Central memory CD4-positive, alpha-beta T cell (primary cell): Measurements from ENCODE around the gene MPL.
A peak's percentile ranks its signal among the peaks of the same experiment; 100 is the strongest.

Experiments
- DNase-seq: peaks from one replicate; pipeline ENCODE4 v3.0.0; 2022

Gene MPL

DNA sequence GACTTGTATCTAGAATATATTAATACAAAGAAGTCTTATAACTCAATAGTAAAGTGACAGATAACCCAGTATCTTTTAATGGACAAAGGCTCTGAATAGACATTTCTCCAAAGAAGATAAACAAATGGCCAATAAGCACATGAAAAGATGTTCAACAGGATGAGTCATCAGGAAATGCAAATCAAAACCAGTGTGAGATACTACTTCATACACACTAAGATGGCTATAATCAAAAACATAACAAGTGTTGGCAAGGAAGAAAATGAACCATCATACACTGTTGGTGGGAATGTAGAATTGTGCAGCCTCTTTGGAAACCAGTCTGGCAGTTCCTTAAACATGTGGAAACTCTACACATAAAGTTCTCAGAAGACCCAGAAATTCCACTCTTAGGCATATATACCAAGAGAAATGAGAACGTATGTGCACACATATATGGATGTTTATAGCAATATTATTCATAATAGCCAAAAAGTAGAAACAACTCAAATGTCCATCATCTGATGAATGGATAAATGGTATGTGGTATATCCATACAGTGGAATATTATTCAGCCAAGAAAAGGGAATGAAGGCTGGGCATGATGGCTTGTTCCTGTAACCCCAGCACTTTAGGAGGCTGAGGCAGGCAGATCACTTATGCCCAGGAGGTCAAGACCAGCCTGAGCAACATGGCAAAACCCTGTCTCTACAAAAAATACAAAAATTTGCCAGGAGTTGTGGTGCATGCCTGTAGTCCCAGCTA lies 9.9 kb upstream of the MPL start:
- no peak for DNase-seq

DNA sequence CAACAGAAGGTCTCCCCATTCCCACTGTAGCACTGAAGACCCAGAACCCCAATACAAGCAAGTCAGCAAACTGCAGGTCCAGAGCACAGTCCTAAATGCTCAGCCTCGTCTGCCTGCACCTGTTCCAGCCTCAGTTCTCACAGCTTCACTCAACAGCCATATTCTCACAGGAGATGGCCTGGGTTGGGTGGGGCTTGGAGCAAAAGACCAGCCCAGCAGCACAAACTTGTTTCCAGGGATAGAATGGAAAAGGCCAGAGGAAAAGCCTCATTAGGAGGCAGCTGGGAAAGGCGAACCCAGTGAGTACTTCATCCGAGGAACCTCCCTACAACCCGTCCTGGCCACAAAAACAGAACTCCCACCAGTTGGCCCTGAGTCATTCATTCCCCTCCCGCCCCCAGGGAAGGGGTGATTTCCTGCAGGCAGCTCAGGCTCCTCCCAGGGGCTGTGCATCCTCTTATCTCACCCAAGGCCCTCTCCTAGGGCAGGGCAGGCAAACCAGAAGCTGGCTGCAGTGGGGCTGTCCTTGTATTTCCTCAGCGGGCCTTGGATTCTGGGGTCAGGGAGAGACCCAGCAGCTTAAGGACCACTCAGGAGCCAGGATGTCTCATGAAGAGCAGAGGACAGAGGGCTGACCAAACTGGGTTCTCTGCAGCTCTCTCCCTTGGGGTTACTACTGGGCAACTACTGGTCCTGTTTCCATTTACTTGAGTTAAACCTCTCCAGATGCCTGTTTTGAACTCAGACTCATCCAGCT lies 7.4 kb upstream of the MPL start:
- no peak for DNase-seq

DNA sequence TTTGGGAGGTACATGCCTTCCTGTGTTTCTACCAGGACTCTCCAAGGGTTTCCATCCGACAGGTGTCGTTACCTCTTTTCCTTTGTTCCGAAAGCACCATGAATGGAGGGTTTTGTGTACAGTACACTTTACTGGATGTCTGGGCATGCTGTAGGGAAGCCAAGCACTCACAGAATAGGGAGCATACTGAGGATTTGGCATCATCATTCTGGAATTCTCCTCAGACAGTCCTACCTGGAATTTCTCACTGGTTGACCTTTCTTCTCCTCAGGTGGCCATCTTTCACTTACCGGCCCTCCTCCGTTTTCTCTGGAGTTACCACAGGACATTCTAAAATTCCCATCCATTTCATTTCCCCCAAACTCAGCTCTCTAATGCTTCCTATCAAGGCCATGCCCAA lies 5.9 kb upstream of the MPL start:
- DNase-seq, result no peak

DNA sequence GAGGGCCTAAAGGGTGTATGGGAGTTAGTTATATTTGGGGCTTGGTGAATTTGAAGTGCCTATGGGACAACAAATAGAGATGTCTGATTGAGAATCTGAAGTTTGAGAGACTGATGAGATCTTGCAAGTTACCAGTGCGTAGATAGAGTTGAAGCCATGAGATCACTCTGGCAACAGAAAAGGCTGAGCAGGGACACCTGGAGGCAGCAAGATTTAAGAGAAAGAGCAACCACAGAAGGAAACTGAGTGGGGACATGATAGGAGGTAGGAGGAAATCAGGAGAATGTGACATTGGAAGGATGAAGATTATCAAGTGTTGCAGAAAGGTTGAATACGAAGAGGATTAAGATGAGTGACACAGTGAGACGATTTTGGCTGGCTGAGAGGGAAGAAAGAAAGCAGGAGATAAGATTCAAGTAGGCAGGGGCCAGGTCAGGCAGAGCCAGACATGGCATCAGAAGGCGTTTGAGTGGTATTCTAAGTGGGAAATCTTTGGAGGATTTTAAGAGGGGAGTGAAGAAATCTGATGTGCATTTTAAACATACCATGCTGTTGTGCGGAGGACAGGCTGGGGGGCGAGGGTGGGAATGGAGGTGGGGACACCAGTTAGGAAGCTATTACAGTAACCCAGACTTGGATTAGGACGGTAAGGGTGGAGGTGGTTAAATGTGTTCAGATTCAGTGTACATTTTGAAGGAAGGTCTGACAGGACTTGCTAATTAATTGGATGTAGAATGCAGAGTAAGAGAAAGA lies 3.0 kb upstream of the MPL start:
- no peak for DNase-seq

DNA sequence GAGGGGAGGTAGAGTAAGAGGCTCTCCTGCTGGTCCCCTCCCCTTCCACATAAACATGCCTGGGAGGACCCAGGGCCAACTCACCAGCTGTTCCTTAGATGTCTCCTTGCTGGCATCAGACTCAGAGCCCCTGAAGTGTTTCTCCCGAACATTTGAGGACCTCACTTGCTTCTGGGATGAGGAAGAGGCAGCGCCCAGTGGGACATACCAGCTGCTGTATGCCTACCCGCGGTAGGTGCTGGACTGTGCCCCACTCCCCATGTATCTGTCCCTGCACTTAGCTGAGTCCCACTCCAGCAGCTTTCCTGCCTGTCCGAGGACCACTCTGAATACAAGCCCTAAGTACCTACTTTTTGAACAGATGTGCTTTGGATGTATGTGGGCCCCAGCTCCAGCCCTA lies 383 bp downstream of the MPL start:
- DNase-seq, result no peak

DNA sequence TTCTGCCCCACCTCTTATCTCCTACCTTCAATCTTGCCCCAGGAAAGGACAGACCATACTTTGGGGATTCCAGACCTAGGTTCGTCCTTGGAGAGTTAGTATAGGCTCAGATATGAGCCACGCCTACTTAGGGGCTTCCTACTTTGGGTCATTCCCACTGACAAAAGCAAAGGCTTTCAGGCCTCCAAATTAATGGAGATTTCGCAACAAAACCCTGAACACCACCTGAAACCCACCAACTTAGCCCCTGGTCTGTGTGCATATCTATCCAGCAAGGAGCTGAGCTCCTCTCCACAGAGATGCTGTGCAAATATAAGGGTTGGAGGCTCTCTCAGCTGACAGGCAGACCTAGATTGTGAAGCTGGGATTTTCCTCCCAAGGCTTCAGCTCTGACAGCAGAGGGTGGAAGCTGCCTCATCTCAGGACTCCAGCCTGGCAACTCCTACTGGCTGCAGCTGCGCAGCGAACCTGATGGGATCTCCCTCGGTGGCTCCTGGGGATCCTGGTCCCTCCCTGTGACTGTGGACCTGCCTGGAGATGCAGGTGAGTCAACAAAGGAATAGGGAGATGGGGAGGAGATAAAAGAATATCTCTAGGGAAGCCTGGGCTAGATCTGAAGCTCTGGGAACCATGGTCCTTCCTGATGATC lies 2.1 kb downstream of the MPL start:
- DNase-seq, result no peak

DNA sequence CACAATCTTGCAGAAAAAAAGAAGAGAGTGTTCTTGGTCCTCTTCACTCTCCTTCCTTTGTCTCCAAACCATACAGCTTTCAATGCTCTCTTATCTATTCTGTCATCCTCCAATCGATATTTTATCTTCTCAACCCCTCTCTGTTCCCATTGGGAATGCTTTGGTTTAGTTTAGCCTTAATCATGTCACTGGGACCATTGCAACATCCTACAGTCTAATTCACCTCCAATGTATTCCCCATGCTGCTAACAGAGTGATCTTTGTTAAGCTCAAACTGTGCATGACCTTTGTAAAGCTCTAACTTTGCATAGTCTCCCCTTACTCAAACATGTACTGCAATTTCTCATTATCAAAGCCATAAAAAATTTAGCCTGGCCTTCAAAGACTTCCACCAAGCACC lies 2.9 kb downstream of the MPL start:
- DNase-seq, result no peak

DNA sequence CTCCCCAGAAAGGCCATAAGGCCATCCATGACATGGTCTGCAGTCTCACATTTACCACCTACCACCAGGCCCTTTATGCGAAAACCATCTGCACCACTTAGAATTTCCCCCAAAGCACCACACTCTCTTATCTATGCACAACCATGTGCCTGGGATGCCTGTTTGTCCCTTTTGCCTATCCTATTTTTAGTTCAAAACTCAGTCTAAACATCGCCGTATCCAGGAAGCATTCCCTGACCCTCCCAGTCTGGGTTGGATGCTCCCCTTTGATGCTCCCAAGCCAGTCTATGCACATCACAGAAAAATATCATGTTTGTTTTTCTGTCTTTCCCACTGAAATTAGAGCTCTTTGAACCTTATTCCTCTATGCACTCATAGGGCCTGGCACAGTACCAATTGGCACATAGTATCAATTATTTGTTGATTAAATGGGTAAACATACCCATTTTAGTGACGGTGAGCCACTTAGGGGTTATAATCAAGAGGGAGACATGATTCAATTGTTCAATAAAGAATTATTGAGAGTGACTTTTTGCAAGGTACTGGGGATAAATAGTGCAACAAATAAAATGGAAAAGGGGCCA lies 6.7 kb downstream of the MPL start:
- no peak for DNase-seq

DNA sequence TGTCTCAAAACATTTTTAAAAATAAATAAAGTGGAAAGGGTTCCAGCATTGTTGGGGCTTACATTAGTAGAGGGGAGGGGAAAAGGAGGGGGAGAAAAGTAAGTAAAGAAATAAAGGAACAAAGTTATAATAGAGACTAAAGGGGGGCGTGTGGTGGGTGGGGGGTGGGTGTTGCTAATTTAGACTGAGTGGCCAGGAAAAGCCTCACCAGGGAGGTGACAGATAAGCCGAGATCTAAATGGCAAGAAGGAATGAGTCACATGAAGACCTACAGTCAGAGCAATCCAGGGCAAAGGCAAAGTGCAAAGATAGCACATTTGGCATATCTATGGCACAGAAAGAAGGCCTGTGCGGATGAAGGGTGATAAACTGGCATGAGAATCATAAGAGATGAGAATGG lies 7.5 kb downstream of the MPL start:
- no peak for DNase-seq

DNA sequence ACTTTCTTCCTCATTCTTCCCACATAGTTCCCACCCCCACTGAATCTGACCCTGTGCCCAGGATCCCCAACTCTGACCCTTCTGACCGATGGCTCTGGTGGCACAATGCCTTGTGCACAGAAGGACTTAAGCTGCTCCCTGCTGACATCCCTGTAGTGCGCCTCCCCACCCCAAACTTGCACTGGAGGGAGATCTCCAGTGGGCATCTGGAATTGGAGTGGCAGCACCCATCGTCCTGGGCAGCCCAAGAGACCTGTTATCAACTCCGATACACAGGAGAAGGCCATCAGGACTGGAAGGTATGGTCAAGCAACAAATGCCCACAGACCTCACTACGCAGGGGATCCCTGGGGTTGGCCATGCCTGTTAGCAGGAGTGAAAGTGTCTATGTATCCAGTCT lies 9.0 kb downstream of the MPL start:
- no peak for DNase-seq

DNA sequence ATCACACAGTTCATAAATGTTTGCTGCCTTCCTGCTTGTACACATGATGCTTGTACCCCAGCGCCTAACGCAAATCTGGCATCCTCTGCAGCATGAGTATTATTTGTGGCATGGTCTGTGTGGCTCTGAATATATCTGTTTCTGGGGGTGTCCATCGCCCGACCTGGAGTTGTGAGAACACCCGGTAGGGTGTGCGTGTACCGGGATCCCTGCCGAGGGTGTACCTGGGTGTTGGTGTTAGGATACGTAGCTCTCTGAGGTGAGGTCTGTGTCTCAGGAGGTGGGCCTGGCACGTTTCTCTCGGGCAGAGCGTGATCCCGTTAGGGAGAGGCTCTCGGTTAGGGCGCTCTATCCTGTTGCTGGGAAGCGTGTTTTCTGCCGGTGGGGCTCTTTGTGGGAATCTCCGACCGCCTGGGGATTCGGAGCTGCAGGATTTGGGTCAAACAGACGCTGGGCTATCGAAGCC lies 10.8 kb downstream of the MPL start:
- DNase-seq, result no peak

DNA sequence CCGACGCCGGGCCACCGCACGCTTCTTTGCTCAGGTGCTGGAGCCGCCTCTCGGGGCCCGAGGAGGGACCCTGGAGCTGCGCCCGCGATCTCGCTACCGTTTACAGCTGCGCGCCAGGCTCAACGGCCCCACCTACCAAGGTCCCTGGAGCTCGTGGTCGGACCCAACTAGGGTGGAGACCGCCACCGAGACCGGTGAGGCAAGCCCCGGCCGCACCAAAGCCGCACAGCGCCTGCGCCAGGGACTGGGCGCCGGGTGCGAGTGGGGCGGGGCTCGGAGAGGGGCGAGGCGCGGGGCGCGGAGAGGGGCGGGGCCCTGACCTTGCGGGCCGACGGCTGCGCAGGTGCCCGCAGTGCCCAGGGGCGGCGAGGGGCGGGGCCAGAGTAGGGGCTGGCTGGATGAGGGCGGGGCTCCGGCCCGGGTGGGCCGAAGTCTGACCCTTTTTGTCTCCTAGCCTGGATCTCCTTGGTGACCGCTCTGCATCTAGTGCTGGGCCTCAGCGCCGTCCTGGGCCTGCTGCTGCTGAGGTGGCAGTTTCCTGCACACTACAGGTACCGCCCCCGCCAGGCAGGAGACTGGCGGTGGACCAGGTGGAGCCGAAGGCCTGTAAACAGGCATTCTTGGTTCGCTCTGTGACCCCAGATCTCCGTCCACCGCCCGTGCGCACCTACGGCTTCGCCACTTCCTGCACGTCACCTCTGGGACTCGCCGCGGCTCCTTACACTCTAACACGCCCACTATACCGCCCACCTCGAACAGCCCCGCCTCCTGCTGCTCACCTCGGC lies 11.4 kb downstream of the MPL start:
- DNase-seq, result peak; percentile 78

DNA sequence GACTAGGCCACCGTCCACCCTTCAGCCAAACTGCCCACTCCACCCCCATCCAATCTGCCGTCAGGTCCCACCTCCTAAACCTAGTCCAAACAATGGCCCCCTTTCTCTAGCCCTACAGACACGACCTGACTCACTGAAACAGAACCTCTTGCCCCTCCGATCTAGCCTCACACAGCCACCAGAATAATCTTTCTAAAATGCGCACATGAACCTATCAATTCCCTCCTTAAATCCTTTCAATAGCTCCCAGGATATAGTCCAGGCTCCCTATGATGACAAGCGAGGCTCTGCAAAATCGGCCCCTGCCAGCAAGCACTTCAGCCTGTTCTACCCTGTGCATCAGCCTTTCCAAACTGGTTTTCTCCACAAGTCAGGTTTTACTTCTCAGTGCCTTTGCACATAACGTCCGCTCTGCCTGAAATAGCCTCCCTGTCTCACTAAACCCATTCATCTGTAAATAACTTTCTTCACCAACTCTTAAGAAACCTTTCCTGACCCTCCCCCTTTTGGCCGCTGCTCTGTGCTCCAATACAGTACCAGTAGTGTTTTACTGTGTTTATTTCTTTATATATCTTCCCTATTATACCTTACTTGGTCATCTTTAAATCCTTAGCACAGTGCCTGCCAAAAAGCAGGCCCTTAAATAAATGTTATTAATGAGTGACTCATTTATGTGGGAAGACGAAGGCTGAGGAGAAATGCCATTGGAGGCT lies 12.1 kb downstream of the MPL start:
- no peak for DNase-seq

DNA sequence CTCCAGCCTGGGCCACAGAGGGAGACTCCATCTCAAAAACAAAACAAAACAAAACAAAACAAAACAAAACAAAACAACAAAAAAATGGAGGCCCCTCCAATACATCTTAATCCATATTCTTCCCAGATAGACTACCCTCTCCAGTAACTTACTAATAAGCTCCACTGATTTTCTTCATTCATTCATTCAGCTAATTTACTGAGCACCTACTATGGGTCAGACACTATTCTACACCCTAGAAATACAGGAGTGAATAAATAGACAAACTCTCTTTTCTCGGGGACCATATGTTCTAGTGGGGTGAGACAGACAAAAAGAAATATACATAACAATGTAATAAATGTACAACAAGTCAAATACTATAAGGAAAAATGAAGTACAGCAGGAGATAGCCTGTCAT lies 13.4 kb downstream of the MPL start:
- DNase-seq, result no peak

DNA sequence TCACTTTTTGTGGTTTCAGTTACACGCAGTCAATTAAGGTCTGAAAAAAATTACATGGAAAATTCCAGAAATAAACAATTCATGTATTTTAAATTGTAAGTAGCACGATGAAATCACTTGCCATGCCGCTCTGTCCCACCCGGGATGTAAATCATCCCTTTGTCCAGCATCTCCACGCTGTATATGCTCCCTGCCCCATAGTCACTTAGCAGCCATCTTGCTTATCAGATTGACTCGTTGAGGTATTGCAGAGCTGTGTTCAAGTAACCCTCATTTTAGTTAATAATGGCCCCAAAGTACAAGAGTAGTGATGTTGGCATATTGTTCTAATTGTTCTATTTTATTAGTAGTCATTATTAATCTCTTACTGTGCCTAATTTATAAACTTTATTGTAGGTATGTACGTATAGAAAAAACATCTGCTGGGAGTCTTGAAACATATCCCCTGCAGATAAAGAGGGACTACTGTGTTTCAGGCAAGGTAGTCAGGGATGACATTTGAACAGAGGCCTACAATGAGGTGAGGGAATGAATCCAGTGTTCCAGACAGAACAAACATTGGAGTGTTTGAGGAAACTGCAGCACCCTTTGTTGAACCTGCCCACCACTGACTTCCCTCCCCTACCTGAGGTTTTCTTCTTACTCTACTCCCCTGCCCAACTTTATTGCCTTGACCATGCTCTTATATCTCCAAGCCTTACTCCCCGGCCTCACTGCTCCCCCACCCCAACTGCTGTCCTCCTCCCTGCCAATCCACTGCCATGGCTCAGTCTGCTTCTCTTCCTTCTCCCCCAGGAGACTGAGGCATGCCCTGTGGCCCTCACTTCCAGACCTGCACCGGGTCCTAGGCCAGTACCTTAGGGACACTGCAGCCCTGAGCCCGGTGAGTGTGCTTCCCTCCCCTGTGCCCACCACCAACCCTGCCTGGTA lies 14.1 kb downstream of the MPL start:
- DNase-seq, result no peak

DNA sequence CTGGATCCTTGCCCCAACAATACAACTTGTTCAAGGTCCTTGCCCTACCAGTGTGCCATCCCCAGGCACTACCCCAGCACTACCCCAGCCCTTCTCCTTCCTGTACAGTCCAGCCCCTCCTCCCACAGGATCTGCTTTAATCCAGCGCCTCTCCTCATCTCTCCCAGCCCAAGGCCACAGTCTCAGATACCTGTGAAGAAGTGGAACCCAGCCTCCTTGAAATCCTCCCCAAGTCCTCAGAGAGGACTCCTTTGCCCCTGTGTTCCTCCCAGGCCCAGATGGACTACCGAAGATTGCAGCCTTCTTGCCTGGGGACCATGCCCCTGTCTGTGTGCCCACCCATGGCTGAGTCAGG lies 14.7 kb downstream of the MPL start:
- DNase-seq, result no peak

DNA sequence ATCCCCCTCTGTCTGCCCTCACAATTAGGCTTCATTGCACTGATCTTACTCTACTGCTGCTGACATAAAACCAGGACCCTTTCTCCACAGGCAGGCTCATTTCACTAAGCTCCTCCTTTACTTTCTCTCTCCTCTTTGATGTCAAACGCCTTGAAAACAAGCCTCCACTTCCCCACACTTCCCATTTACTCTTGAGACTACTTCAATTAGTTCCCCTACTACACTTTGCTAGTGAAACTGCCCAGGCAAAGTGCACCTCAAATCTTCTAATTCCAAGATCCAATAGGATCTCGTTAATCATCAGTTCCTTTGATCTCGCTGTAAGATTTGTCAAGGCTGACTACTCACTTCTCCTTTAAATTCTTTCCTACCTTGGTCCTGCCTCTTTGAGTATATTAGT lies 15.3 kb downstream of the MPL start:
- no peak for DNase-seq

DNA sequence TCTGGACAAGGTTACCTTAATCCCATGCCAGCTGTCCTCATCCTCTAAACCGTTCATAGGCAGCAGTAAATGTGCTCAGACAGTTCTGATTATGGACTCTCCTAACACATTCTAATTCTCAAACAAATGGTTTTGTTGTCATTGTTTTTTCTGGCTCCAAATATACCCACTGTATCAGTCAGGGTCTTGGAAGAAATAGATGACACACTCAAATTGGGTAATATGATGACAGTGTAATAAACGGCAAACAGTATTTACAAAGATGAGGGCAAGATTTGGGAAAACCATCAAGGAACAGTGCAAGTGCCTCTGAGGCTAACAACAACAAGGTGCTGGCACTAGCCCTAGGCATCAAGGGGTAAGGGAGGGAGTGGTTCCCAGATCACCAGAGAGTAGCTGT lies 16.9 kb downstream of the MPL start:
- no peak for DNase-seq

DNA sequence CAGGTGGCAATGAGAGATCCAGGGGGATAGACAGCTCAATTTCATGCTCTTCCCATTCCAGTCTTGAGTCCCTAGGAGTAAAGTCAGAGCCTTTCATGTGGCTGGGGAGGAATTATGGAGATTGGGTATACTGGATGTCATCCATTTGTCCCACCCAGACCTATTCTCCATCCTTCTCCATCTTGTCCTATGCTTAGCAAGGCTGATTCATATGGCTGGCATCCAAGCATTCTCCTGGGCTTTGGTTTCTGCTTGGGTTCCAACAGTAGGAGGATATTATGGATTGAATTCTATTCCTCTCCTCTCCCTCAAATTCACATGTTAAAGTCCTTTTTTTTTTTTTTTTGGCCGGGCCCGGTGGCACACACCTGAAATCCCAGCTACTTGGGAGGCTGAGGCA lies 17.3 kb downstream of the MPL start:
- no peak for DNase-seq

DNA sequence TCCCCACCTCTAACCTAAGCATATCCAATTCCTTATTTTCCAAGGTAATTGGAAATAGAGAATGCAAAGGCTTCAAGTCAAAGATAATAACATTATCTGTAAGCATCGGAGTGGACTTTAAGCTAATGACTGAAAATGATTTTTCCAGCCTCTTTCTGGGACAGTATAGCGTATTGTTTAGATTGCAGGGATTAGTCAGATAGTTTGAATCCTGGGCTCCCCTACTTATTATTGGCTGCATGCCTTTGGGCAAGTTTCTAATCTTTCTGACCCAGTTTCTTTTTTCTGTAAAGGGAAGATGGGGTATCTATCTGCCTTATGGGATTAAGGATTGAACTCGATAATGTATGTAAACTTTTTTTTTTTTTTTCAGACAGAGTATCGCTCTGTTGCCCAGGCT lies 19.6 kb downstream of the MPL start:
- DNase-seq, result no peak
